HG03108 (cell line): ENCODE results near the gene PTGER3.
A peak's percentile ranks its signal among the peaks of the same experiment; 100 is the strongest.

ENCODE experiments used
- ATAC-seq: cut with Tn5 transposase; IDR thresholded peaks from one replicate; pipeline ENCODE4 v1.9.1; 2021; ENCODE audit warnings: moderate library complexity; ENCODE audit not compliant: unreplicated experiment

Gene PTGER3

GRCh38 chr1:71053146-71053545 lies 5.5 kb upstream of the PTGER3 start:
- no peak for ATAC-seq

GRCh38 chr1:71049951-71050598 lies 2.5 kb upstream of the PTGER3 start:
- peak; percentile 45 for ATAC-seq

GRCh38 chr1:71046891-71047634 lies 553 bp downstream of the PTGER3 start:
- ATAC-seq: no peak

GRCh38 chr1:71045463-71046028 lies 2.1 kb downstream of the PTGER3 start:
- ATAC-seq: no peak

- no peak for ATAC-seq
Observed at GRCh38 chr1:71044833-71045232, 2.8 kb downstream of the PTGER3 start.

GRCh38 chr1:71043065-71043464 lies 4.6 kb downstream of the PTGER3 start:
- no peak for ATAC-seq

GRCh38 chr1:71041806-71042205 lies 5.8 kb downstream of the PTGER3 start:
- no peak for ATAC-seq

- no peak for ATAC-seq
Observed at GRCh38 chr1:71039661-71040262, 7.9 kb downstream of the PTGER3 start.

GRCh38 chr1:71038942-71039341 lies 8.7 kb downstream of the PTGER3 start:
- no peak for ATAC-seq

GRCh38 chr1:71037829-71038620 lies 9.6 kb downstream of the PTGER3 start:
- ATAC-seq: no peak

- ATAC-seq: no peak
Observed at GRCh38 chr1:71037066-71037465, 10.6 kb downstream of the PTGER3 start.

- ATAC-seq: no peak
Observed at GRCh38 chr1:71033136-71033535, 14.5 kb downstream of the PTGER3 start.

GRCh38 chr1:71031426-71031825 lies 16.2 kb downstream of the PTGER3 start:
- ATAC-seq: no peak

- no peak for ATAC-seq
Observed at GRCh38 chr1:71030026-71030425, 17.6 kb downstream of the PTGER3 start.

- ATAC-seq: no peak
Observed at GRCh38 chr1:71028981-71029380, 18.6 kb downstream of the PTGER3 start.

- no peak for ATAC-seq
Observed at GRCh38 chr1:71027991-71028390, 19.6 kb downstream of the PTGER3 start.

- ATAC-seq: no peak
Observed at GRCh38 chr1:71026093-71026492, 21.5 kb downstream of the PTGER3 start.

GRCh38 chr1:71023515-71023914 lies 24.1 kb downstream of the PTGER3 start:
- ATAC-seq: no peak

GRCh38 chr1:71019233-71019969 lies 28.2 kb downstream of the PTGER3 start:
- no peak for ATAC-seq

- no peak for ATAC-seq
Observed at GRCh38 chr1:71018791-71019190, 28.8 kb downstream of the PTGER3 start.
